OCI-LY1 (cell line): ENCODE results near the gene ZER1.

Experiments
- EZH2 ChIP-seq: fragments of 200-600 bp; sonication (generic), shearing (Covaris generic); IDR thresholded peaks from 2 replicates; pipeline ENCODE4 v1.8.0; 2017; ENCODE audit warnings: borderline replicate concordance, mixed run types, mild to moderate bottlenecking, antibody characterized with exemption, low read length, moderate library complexity, mixed read lengths
- TF ChIP-seq, protein P1 (sequence below): fragments of 200-600 bp; sonication (generic), shearing (Covaris generic); IDR thresholded peaks from 2 replicates; pipeline ENCODE4 v1.5.1; 2017; ENCODE audit warnings: mild to moderate bottlenecking, antibody characterized with exemption, low read length, moderate library complexity, mixed read lengths

DNA sequence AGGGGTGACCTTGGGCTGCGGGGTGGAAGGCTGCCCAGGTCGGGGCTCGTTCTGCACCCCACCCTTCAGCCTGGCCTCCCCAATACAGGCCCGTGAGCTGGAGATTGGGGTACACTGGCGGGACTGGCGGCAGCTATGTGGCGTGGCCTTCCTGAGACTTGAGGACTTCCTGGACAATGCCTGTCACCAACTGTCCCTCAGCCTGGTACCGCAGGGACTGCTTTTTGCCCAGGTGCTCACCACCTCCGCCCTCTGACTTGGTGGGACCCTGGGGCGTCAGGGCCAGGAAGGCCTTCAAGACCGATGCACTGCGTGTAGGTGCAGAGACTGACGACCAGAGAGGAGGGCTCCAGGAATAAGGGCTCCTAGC lies 58.3 kb downstream of the ZER1 start:
- TF ChIP-seq, protein P1, sequence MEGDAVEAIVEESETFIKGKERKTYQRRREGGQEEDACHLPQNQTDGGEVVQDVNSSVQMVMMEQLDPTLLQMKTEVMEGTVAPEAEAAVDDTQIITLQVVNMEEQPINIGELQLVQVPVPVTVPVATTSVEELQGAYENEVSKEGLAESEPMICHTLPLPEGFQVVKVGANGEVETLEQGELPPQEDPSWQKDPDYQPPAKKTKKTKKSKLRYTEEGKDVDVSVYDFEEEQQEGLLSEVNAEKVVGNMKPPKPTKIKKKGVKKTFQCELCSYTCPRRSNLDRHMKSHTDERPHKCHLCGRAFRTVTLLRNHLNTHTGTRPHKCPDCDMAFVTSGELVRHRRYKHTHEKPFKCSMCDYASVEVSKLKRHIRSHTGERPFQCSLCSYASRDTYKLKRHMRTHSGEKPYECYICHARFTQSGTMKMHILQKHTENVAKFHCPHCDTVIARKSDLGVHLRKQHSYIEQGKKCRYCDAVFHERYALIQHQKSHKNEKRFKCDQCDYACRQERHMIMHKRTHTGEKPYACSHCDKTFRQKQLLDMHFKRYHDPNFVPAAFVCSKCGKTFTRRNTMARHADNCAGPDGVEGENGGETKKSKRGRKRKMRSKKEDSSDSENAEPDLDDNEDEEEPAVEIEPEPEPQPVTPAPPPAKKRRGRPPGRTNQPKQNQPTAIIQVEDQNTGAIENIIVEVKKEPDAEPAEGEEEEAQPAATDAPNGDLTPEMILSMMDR, result no peak
- TF ChIP-seq EZH2, result no peak
